Activated naive CD8-positive, alpha-beta T cell (primary cell): ENCODE results near the gene DCC.

Source experiments
- H3K27ac Mint-ChIP-seq: one replicate; pipeline ENCODE4 v1.8.0; 2021; ENCODE audit warnings: mixed read lengths
- H3K27me3 Mint-ChIP-seq: one replicate; pipeline ENCODE4 v1.8.0; 2021; ENCODE audit warnings: mixed read lengths
- H3K36me3 Mint-ChIP-seq: one replicate; pipeline ENCODE4 v1.8.0; 2021; ENCODE audit warnings: mixed read lengths
- H3K4me1 Mint-ChIP-seq: one replicate; pipeline ENCODE4 v1.8.0; 2021; ENCODE audit warnings: low read depth, mixed read lengths
- H3K4me3 Mint-ChIP-seq: one replicate; pipeline ENCODE4 v1.8.0; 2021; ENCODE audit warnings: mild to moderate bottlenecking, mixed read lengths
- H3K9me3 Mint-ChIP-seq: one replicate; pipeline ENCODE4 v1.8.0; 2021; ENCODE audit warnings: low read depth, mixed read lengths

DCC gene

GRCh38 chr18:52730972-52731619, 391.1 kb downstream of the DCC start:
- no peaks in the 10 kb centered on the region for H3K36me3 Mint-ChIP-seq
- H3K4me3 Mint-ChIP-seq: no peak overlapping the region
- no peak overlapping the region for H3K27ac Mint-ChIP-seq
- peaks cover 5% of the 10 kb centered on the region for H3K9me3 Mint-ChIP-seq
- H3K4me1 Mint-ChIP-seq: no peaks in the 10 kb centered on the region
- no peaks in the 10 kb centered on the region for H3K27me3 Mint-ChIP-seq

GRCh38 chr18:52738946-52739345, 398.9 kb downstream of the DCC start:
- no peak overlapping the region for H3K4me3 Mint-ChIP-seq
- no peaks in the 10 kb centered on the region for H3K27me3 Mint-ChIP-seq
- no peak overlapping the region for H3K27ac Mint-ChIP-seq
- no peaks in the 10 kb centered on the region for H3K4me1 Mint-ChIP-seq
- H3K9me3 Mint-ChIP-seq: no peaks in the 10 kb centered on the region
- no peaks in the 10 kb centered on the region for H3K36me3 Mint-ChIP-seq

GRCh38 chr18:52746986-52747385, 407.0 kb downstream of the DCC start:
- H3K27me3 Mint-ChIP-seq: no peaks in the 10 kb centered on the region
- no peaks in the 10 kb centered on the region for H3K36me3 Mint-ChIP-seq
- no peak overlapping the region for H3K27ac Mint-ChIP-seq
- no peak overlapping the region for H3K4me3 Mint-ChIP-seq
- no peaks in the 10 kb centered on the region for H3K4me1 Mint-ChIP-seq
- no peaks in the 10 kb centered on the region for H3K9me3 Mint-ChIP-seq

GRCh38 chr18:52747869-52748268, 407.9 kb downstream of the DCC start:
- no peaks in the 10 kb centered on the region for H3K36me3 Mint-ChIP-seq
- H3K4me1 Mint-ChIP-seq: no peaks in the 10 kb centered on the region
- H3K4me3 Mint-ChIP-seq: no peak overlapping the region
- no peak overlapping the region for H3K27ac Mint-ChIP-seq
- H3K27me3 Mint-ChIP-seq: no peaks in the 10 kb centered on the region
- H3K9me3 Mint-ChIP-seq: peaks cover 3% of the 10 kb centered on the region

GRCh38 chr18:52748343-52748742, 408.3 kb downstream of the DCC start:
- Mint-ChIP-seq H3K9me3 (peaks cover 3% of the 10 kb centered on the region), H3K4me3 (no peak overlapping the region), H3K4me1 (no peaks in the 10 kb centered on the region), H3K27me3 (no peaks in the 10 kb centered on the region), H3K36me3 (no peaks in the 10 kb centered on the region), H3K27ac (no peak overlapping the region)

- Mint-ChIP-seq H3K36me3 (no peaks in the 10 kb centered on the region), H3K27ac (no peak overlapping the region), H3K9me3 (peaks cover 3% of the 10 kb centered on the region), H3K27me3 (no peaks in the 10 kb centered on the region), H3K4me3 (no peak overlapping the region), H3K4me1 (no peaks in the 10 kb centered on the region)
Observed at GRCh38 chr18:52749542-52749941, 409.5 kb downstream of the DCC start.

GRCh38 chr18:52750995-52751394, 411.0 kb downstream of the DCC start:
- Mint-ChIP-seq H3K4me1 (no peaks in the 10 kb centered on the region), H3K27me3 (no peaks in the 10 kb centered on the region), H3K36me3 (no peaks in the 10 kb centered on the region)

GRCh38 chr18:52764316-52764715, 424.3 kb downstream of the DCC start:
- Mint-ChIP-seq H3K4me3 (no peak overlapping the region), H3K27ac (no peak overlapping the region), H3K4me1 (no peaks in the 10 kb centered on the region), H3K36me3 (no peaks in the 10 kb centered on the region), H3K27me3 (no peaks in the 10 kb centered on the region), H3K9me3 (peaks cover 8% of the 10 kb centered on the region)

More at GRCh38 chr18:52750995-52751394, 411.0 kb downstream of the DCC start:
- Mint-ChIP-seq H3K4me3 (no peak overlapping the region), H3K27ac (no peak overlapping the region), H3K9me3 (peaks cover 3% of the 10 kb centered on the region)

GRCh38 chr18:52766002-52766545, 426.1 kb downstream of the DCC start:
- Mint-ChIP-seq H3K27ac (no peak overlapping the region), H3K9me3 (no peaks in the 10 kb centered on the region), H3K4me1 (no peaks in the 10 kb centered on the region), H3K4me3 (no peak overlapping the region), H3K27me3 (no peaks in the 10 kb centered on the region), H3K36me3 (no peaks in the 10 kb centered on the region)

GRCh38 chr18:52781113-52781512, 441.1 kb downstream of the DCC start:
- Mint-ChIP-seq H3K36me3 (no peaks in the 10 kb centered on the region), H3K9me3 (peaks cover 4% of the 10 kb centered on the region), H3K4me3 (no peak overlapping the region), H3K27ac (no peak overlapping the region), H3K4me1 (no peaks in the 10 kb centered on the region), H3K27me3 (no peaks in the 10 kb centered on the region)

- Mint-ChIP-seq H3K36me3 (peaks cover 7% of the 10 kb centered on the region), H3K27me3 (no peaks in the 10 kb centered on the region), H3K4me1 (no peaks in the 10 kb centered on the region), H3K4me3 (no peak overlapping the region), H3K9me3 (peaks cover 39% of the 10 kb centered on the region), H3K27ac (no peak overlapping the region)
Observed at GRCh38 chr18:52791321-52791720, 451.3 kb downstream of the DCC start.

- no peaks in the 10 kb centered on the region for H3K9me3 Mint-ChIP-seq
- H3K27ac Mint-ChIP-seq: no peak overlapping the region
- H3K4me3 Mint-ChIP-seq: no peak overlapping the region
- H3K36me3 Mint-ChIP-seq: no peaks in the 10 kb centered on the region
- no peaks in the 10 kb centered on the region for H3K27me3 Mint-ChIP-seq
- no peaks in the 10 kb centered on the region for H3K4me1 Mint-ChIP-seq
Observed at GRCh38 chr18:52812834-52813233, 472.8 kb downstream of the DCC start.

GRCh38 chr18:52813635-52814416, 473.8 kb downstream of the DCC start:
- no peaks in the 10 kb centered on the region for H3K36me3 Mint-ChIP-seq
- no peaks in the 10 kb centered on the region for H3K9me3 Mint-ChIP-seq
- H3K27me3 Mint-ChIP-seq: no peaks in the 10 kb centered on the region
- no peak overlapping the region for H3K27ac Mint-ChIP-seq
- H3K4me3 Mint-ChIP-seq: no peak overlapping the region
- H3K4me1 Mint-ChIP-seq: no peaks in the 10 kb centered on the region

- no peaks in the 10 kb centered on the region for H3K4me1 Mint-ChIP-seq
- H3K27me3 Mint-ChIP-seq: no peaks in the 10 kb centered on the region
- no peak overlapping the region for H3K4me3 Mint-ChIP-seq
- no peak overlapping the region for H3K27ac Mint-ChIP-seq
- no peaks in the 10 kb centered on the region for H3K36me3 Mint-ChIP-seq
- H3K9me3 Mint-ChIP-seq: no peaks in the 10 kb centered on the region
Observed at GRCh38 chr18:52815651-52816050, 475.7 kb downstream of the DCC start.

- no peaks in the 10 kb centered on the region for H3K36me3 Mint-ChIP-seq
- no peak overlapping the region for H3K27ac Mint-ChIP-seq
- no peaks in the 10 kb centered on the region for H3K4me1 Mint-ChIP-seq
- H3K4me3 Mint-ChIP-seq: no peak overlapping the region
- H3K9me3 Mint-ChIP-seq: peaks cover 3% of the 10 kb centered on the region
- H3K27me3 Mint-ChIP-seq: no peaks in the 10 kb centered on the region
Observed at GRCh38 chr18:52816121-52816520, 476.1 kb downstream of the DCC start.
